CD4-positive, alpha-beta T cell treated with Interleukin-17A for 1 hour (primary cell): ENCODE results near the gene AGAP1.
A peak's percentile ranks its signal among the peaks of the same experiment; 100 is the strongest.

ENCODE experiments used
- DNase-seq: peaks from one replicate; pipeline ENCODE4 v3.0.0-alpha.2; 2020

AGAP1 gene

DNA sequence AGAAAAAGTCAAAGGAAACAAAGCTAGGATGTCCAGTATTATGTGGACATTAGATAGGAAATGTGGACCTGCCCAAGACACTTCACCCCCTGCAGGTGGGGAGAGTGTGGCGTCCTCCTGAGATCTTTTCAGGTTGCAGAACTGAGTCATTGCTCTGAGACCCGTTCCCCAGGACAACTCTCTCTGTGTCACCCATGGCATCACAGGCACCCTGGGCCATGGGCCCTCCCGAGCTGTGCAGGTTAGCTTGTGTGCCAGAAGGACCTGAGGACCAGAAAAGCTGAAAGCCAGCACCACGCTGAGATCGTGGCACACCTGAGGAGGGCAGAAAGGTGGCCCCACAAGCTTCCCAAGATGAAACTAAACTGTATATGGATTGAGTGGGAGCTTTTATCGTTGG lies 229.5 kb downstream of the AGAP1 start:
- no peak for DNase-seq

DNA sequence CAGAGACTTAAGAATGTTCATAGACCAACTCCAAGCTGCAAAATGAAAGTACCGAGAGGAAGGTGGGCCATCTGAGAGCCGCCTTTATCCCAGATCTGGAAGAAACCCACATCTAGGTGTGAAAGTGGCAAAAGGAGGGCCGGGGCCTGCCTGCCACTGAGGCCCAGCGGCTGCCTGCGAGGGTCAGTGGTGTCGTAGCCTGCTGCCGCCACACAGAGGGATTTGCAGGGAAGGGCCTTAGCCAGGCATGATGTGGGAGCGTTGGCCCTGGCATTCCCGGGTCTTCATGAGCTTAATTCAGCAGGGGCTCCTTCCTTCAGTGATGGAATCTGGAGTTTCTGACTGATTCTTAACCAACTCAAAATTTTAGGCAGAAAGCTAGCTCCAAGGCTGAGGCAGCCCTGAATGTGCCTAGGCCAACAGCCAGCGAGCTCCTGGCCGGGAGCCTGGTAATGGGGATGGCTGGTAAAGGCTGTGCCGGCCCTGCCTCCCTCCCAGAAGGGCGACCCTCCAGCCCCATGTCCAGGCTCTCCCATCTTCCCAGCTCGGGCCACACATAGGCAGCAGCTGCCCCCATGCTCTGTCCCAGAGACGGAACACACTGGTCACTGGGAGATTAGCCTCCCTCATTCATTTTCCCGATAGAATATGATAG lies 230.1 kb downstream of the AGAP1 start:
- DNase-seq: no peak

DNA sequence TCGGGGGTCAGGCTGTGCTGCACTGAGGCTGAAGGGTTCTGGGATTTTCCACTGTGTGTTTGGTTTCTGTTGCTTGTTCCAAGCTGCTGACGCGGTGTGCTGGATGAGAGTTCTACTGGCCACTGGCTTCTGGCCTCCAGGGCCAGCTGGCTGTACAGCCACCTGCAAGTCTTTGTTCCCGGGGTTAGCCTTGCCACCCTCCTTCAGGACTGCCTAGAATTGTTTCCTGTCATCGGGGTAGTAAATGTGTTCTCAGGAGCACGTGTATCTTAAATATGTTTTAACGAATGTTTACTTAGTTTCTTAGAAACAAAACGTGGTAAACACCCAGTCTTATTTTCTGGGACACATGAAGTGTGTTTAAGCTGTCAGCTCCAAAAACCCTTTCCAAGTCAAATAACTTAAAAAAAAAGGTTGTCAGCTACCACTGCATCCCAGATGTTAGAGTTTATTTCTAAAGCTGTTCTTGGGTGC lies 231.2 kb downstream of the AGAP1 start:
- no peak for DNase-seq

DNA sequence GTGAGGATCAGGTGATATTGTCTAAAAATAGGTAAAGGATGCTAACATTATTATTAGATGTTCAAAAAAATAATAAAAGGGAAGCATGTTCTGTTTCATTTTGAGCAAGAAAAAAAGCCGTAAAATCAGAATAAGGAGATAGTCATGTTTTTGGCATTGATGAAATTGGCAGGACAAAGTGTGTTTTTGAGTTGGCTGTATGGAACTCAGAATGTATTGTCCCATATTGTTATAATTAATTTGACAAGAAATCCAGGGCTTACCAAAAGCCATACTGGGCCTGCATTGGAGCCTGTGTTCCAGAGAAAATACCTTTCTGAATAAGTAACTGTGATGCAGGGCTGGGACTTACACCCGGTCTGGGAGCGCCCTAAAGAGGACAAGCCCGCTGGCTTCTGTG lies 232.0 kb downstream of the AGAP1 start:
- DNase-seq: no peak

DNA sequence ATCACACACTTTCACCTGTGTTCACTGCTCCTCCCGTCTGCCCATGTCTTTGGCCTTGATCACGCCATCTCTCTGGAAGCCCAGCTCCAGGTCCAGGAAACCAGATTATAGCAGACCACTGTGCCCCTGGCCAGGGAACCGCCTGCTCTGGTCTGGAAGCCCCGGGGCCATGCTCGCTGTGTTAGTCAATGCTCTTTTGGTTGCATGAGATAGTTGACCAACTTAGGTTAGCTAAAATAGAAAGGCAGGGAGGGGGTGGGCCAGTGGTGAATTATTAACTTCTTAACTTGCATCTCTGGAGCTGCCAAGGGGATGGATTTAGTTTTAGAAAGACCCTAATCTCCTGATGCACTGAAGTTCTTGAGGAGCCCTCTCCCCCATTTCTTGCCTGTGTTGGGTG lies 232.7 kb downstream of the AGAP1 start:
- DNase-seq: no peak

DNA sequence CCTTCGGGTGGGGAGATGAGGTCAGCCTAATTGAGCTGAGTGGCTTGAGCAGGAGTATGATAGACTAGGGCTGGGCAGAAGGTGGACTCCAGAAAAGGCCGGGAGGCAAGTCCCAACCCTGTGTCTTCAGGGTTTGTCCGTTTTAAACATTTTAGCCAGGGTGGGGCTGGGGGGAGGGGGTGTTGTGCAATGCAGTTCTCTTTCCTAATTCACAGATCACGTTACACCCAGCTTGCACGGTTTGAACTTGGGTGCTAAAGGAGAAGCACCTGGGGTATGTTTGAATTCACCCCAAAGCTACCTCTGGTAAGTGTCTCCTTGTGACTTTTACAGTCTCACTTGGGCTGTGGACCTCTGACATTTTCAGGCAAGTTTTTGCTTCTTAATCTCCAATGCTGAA lies 233.3 kb downstream of the AGAP1 start:
- no peak for DNase-seq

DNA sequence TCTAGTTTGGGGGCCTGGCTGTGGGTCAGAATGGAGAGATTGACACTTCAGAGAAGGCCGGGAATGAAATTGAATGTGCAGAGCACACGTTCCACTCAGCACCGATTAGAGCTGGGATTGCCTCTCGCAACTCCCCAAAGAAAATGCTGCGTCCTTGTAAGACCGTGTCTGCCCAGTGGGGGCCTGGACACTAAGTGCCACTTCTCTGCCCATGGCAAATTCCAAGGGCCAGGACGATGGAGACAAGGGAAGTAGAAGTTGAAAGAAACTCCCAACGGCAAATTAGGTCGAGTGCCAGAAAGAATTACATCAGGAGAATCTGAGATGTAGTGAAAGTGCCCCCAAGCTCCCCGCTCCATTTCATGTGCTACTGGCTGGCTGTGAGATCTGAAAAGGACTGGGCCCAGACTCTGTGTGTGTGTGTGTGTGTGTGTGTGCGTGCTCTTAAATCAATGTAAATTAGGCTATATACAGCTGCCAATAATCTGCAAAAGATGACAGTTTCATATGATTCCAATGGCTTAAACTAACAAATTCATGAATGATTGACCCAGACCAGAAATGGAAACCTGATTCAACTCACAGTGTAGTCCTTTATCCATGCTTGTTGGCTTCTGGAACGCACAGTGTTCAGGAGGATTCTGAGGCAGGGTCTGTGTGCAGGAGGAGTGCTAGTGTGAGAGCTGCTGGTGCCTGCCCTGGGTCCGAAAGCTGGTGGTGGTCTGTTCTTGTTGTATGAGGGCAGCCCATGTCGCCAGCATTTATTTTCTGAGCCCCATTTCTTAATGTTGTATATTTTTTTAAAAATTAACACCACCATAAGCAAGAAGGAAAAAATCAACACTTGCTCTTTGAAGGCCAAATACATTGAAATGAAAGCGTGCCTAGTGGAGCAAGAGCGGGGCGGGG lies 234.3 kb downstream of the AGAP1 start:
- DNase-seq: no peak

DNA sequence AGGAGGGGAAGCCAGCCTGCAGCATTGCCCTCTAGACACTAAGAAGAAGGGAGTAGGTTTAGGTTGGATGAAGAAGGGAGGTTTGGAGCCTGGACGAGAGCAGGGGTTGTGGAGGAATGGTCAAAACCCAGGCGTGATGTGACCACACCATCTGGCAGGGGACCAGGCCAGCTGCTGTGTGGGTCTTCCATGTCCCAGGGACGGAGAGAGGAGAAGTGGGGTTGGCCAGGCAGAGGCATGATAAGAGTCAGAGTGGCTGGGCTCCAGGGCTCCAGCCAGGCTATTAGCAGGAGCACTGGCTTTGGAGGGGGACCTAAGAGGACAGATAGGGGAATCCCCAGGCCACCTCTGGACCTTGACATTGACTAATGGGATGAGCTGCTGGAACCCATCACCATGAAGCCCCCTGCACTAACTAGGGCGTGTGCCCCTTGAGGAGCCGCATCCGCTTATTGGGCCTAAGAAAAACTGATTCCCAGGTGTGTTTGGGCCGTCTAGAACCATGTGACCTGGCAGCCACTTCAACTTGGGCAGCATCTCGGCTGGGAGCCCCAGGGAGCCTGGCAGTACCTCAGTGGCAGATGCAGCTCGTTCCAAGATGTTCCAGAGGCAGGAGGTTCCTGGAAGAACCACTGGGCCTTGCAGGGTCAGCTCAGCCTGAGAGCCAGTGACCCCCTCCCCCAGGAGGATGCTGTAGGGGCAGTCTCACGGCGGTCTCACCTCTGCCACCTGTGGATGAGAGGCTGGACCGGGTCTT lies 235.1 kb downstream of the AGAP1 start:
- DNase-seq: no peak

DNA sequence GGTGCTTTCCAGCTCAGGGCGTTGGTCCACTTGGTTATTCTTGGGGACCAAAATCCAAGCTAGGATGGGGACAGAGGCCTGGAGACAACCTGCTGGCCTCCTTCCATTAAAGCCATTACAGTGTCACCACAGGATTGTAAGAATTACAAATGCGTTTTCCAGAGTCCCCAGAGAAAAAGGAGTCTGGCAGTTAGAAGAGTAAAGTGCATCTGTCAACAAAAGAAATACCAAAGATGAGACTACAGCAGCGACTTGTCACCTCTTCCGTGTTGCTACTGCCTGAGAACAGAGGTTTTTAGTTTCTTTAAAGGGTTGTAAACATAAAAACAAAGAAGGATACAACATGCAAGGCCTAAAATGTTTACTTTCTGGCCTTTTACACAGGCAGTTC lies 235.7 kb downstream of the AGAP1 start:
- no peak for DNase-seq

DNA sequence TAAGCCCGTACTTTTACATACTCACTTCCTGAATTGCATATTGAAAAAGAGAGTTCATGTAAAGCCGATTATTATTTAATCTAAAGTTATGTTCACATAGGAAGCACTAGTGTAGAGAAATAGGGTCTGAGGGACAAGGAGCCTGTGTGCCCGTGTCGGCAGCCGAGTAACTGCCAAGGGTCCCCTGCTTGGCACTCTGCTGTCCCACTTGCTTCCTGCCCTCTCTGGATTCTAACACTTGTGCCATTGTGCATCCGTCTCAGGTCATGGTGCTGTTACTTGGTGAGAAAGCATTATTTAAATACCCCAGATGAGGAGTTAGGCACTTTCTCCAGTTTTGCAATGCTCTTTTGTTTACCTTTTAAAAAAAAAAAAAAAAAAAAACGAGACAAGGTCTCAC lies 236.3 kb downstream of the AGAP1 start:
- no peak for DNase-seq

DNA sequence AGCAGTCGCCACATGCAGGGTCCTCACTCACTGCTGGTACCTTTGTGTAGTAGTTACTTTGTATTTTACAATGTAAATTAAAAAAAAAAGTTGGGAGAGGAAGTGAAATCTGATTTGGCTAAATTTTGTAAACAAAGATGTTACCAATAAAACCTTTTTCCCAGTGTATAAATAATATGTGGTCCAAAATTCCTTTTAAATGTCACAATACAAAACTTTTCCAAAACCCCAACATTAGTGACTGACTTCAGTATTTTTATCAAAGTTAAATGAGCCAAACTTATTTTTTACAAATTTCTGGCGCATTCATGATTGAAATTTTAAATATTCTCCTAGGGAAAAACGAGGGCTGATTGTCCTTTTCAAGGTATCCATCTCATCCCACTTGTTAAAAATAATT lies 239.9 kb downstream of the AGAP1 start:
- no peak for DNase-seq

DNA sequence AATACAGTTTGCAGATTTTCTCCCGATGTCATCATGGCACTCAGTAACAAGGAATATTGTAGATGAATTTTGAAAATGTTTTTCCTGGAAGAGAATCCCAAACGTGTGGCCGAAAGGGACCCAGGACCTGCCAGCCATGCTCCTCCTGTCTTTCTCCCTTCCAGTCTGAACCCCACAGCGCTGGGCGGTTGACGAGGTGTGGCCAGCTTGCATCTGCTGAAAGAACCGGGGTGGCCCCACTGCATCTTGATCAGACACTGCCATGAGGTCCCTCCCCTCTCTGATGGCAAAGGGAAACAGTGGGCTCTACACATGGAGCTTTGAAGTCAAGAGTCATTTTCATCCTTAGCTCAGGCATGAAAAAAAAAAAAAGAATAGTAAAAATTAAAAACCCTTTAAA lies 240.3 kb downstream of the AGAP1 start:
- DNase-seq: no peak

DNA sequence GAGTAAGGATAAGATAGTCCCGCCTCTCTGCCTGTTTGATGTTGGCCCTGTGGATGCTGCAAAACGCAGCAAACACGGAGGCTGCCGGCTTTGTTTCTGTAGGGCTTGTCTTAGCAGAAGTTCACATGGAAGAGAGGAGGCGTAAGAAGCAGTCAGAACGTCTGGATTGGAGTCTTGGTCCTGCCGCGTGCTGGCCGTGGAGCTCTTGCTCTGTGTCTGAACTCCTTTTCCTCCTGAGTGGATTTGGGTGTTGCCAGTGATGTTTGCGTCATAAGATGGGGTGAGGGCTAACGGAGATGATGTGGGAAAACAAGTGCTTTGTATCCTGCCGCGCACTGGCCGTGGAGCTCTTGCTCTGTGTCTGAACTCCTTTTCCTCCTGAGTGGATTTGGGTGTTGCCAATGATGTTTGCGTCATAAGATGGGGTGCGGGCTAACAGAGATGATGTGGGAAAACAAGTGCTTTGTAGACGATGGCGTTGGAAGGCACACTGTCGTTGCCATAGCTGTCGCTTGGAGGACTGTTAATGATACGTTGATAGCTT lies 240.9 kb downstream of the AGAP1 start:
- DNase-seq: no peak

DNA sequence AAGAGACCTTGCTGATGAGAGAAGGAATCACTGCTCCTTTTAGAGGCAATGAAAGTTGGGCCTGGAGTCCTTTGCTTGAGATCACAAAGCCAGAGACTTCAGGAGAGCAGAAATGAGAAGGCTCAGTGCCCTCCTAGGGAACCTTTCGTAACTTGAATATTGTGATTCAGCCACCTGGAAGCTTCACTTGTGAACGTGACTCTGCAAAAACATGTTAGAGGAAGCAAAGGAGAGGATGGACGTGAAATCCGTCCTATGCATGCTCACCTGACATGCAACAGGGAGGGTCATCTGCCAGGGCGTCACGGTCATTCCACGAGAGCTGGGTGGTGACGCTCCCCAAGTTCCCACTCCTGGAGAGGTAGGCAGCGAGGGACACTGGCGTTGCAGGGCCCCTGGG lies 243.6 kb downstream of the AGAP1 start:
- DNase-seq: no peak

DNA sequence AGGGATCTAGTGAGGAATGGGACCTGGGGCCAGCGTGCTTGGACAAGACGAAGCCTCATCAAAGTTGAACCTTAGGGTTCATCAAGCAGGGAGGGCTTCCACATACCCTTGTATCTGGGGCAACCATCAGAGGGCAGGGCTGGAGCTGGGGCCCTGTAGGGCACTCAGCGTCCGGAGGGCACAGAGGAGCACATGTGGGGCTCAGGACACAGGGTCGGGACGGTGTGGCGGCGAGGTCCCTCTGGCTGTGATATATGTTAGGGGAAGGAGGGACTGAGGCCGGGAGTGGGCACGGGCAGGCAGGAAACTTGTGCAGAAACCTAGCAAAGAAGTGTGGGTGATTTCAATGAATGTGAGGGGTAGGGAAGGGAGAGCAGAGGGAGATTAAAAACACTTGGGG lies 244.0 kb downstream of the AGAP1 start:
- DNase-seq: no peak

DNA sequence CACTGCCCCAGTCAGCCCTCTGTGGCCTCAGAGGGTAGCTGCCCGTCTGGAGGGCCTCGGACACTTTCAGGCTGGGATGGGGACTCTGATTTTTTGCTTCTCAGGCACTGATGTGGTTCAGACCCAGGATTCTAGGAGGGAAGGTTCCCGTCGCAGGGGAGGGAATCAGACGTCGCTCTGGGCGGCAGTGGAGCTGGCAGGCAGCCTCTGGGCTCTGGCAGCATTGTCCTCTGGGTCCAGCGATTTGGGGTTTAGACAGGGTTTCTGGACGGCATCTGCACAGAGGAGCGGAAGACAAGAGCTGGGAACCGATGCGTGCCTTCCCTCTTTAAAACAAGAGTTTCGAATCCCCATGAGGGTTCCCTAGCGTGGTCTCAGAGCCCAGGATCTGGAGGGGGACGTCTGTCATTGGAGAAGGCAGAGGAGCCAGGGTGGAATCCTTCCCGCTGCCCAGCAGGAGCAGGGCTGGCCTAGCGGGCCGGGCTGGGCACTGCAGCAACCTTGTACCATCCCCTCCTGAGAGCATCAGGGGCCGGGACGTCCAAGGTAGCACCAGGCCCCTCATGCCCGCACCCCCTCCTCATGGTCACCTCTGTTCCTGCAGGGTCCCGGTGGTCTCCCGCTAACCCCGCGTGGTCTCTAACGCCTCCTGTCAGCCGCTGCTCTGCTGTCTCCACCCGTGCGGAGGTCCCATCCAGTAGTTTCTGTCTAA lies 246.0 kb downstream of the AGAP1 start:
- no peak for DNase-seq

DNA sequence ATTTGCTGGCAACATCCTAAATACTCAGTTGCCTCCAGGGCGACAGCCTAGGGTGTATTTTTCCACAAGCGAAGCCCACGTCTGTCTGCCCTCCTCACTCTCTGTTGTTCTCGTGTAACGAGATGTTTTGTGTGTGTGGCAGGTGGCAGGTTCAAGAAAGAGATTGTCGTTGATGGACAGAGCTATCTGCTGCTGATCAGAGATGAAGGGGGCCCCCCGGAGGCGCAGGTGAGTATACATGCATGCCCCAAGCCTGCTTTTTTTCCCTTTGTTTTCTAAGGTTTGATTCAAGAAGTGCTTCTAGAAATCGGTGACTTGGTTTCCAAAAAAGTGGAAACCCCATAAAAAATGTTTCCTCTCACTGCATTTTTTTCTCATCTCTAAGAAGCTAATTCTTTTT lies 247.0 kb downstream of the AGAP1 start:
- DNase-seq: no peak

DNA sequence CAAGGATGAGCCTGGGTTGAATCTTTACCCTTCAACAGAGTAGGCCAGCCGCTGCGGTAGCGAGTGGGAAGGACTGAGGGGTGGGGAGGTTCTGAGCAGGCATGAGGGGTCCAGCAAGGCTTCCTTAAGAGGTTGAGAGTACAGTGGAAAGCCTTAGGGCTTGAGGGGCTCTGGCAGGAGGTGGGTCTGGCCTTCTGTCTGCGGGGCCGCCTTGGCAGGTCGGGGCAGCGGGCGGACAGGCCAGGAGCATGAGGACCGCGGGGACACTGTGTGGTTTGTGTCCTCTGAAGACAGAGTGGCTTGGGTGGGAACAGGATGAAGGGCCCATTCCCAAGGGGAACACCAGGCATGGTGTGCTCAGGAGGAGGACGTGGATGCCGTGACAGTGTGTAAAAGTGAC lies 250.3 kb downstream of the AGAP1 start:
- no peak for DNase-seq

DNA sequence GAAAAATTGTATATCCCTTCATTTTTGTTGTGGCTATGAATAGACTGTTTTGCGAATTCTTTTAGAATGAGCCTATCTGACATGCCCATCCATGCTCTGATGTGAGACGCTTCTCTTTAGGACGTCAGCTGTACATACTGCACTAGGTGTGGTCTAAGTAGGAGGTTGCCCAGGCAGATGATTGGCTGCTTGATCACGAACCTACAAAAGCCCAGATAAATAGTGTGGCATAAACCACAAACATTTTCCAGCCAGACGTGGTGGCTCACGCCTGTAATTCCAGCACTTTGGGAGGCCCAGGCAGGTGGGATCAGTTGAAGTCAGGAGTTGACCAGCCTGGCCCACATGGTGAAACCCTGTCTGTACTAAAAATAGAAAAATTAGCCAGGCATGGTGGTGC lies 251.8 kb downstream of the AGAP1 start:
- DNase-seq: no peak

DNA sequence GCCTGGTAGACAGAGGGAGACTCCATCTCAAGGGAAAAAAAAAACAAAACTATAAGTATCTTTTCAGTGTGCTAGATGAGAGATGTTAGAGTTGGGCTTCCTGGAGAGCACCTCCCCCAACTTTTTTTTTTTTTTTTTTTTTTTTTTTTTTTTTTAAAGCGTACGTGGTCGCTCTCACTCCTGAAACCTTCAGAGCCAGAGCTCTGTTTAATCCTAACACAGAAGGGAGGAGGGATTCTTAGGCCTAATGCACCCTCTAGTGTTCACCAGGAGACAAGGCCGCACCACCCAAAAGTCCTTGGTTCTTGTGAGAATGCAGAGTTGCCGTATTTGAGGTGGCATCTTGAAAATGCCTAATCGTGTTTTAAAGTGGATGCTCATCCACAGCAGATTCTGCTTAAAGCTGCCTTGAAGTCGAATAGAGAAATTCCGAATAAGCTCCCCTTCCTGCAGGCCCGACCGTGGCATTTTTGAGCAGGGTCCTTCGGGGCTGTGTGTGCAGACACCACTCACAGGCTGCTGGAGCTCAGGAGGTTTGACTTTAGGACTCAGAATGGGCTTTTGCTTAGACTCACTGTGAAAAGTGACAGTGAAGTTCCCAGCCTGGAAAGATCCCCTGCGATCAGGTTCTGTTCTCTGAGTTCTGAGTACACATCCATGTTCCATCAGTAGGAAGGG lies 252.6 kb downstream of the AGAP1 start:
- peak; percentile 58 for DNase-seq

DNA sequence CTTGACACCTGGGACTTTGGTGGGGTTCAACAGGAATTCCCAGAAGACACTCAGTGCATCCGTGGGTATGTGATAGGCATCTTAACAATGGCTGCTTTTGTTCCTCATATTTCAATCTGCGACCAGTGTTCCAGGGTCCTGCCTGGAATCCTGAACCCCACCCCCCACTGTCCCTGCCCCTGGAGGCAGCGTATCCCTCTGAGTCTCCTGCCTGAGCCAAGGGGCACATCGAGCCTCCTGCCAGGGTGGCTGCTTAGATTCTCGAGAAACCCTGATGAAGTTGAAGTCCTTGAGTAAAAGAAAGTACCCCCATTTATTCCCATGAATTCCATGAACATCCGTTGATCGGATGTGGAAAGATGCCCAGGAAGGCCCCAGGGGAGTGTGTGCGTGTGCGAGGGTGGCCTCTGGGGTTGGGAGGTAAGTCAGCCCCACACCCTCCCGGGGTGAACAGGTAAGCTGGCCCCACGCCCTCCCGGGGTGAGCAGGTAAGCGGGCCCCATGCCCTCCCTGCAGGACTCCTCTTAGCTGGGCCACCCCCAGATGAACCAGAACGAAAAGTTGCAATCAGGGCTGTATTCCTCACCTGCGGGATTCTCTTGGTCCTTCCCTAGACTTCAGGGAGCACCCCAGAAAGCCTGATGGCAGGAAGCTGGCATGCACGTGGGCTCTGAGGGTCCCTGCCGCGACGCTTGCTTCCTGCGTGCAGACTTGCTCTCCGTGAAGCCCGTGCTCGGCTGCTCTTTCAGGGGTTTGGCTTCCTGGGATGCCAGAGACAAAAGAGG lies 253.3 kb downstream of the AGAP1 start:
- DNase-seq: no peak

DNA sequence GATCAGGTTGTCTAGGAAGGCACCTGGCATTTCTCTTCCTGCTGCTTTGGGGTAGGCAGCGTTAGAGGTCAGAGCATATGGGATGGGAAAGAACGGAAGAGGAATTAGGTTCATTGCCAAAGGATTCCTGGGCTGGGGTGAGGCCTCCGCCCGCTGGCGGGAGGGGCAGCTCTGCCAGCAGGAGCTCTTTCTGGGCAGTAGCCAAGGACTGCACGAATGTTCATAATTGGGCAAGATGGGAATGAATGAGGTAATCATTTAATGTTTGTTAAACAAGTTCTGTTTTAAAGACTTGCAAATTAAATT lies 253.9 kb downstream of the AGAP1 start:
- no peak for DNase-seq
